HepG2 (cell line): Measurements from ENCODE around the gene HDGFL2. TPM values are rescaled to one million over a fixed set of nuclear protein-coding genes. Genes with fewer than 3 reads are reported as not detected.

ENCODE experiments used
- KLF11 ChIP-seq: IDR thresholded peaks from 2 replicates; pipeline ENCODE4 v1.6.1; 2016; ENCODE audit warnings: missing compliant biosample characterization
- NPAS2 ChIP-seq: sonication (generic); formaldehyde crosslinking; IDR thresholded peaks from 2 replicates; pipeline ENCODE4 v1.8.0; 2022; ENCODE audit warnings: mild to moderate bottlenecking, missing genetic modification reagents, borderline replicate concordance
- ONECUT2 ChIP-seq: sonication (generic); formaldehyde crosslinking; IDR thresholded peaks from 2 replicates; pipeline ENCODE4 v1.4.0; 2020; ENCODE audit warnings: missing genetic modification reagents
- PHF8 ChIP-seq: sonication (generic); formaldehyde crosslinking; IDR thresholded peaks from 2 replicates; pipeline ENCODE4 v1.5.0; 2020; ENCODE audit warnings: missing genetic modification reagents
- POLR2G ChIP-seq: fragments of 200-400 bp; formaldehyde crosslinking; IDR thresholded peaks from 2 replicates; pipeline ENCODE4 v1.6.1; 2018; ENCODE audit warnings: mild to moderate bottlenecking, low read depth, low read length, moderate library complexity
- RFX5 ChIP-seq: IDR thresholded peaks from 2 replicates; pipeline ENCODE4 v1.6.1; 2011; ENCODE audit warnings: low read depth, low read length, improper control_type of control experiment
- SNAPC4 ChIP-seq: sonication (generic); formaldehyde crosslinking; IDR thresholded peaks from 2 replicates; pipeline ENCODE4 v1.4.0; 2020; ENCODE audit warnings: mild to moderate bottlenecking, missing genetic modification reagents
- ZBTB21 ChIP-seq: sonication (generic); formaldehyde crosslinking; IDR thresholded peaks from 2 replicates; pipeline ENCODE4 v1.4.0; 2020; ENCODE audit warnings: missing genetic modification reagents
- ZNF251 ChIP-seq: sonication (generic); formaldehyde crosslinking; IDR thresholded peaks from 2 replicates; pipeline ENCODE4 v1.9.0; 2021; ENCODE audit warnings: mild to moderate bottlenecking, missing genetic modification reagents
- ZNF704 ChIP-seq: sonication (generic); formaldehyde crosslinking; IDR thresholded peaks from 2 replicates; pipeline ENCODE4 v1.8.1; 2023; ENCODE audit warnings: mild to moderate bottlenecking, inconsistent platforms, moderate library complexity, missing genetic modification reagents, borderline replicate concordance
- polyA plus RNA-seq, 8 experiments: library from polyadenylated mRNA; depleted of rRNA in 3 of 8; stranded (reverse) in 7 of 8; unstranded in 1 of 8; fragments of >200 nt; fragmentation: Illumina TruSeq in 4 of 8; extraction: Trizol in 4 of 8; gene quantifications; 2 replicates each; pipeline versions ENCODE4 v1.2.1 to v1.2.3, GENCODE V29; 2011 to 2016; ENCODE audit warnings: low read depth in 4 of 8, missing spikeins in 1 of 8, mixed read lengths in 1 of 8; ENCODE audit not compliant: insufficient read depth in 1 of 8
- total RNA-seq, 5 experiments: library from RNA; depleted of rRNA; stranded (reverse); fragments of >200 nt; fragmentation: Illumina TruSeq; extraction: Trizol; gene quantifications; 2 replicates each; pipeline ENCODE4 v1.2.3, GENCODE V29; 2016; ENCODE audit warnings: low read depth in 1 of 5
- TF ChIP-seq, protein P1 (sequence below): sonication (generic); formaldehyde crosslinking; IDR thresholded peaks from 2 replicates; pipeline ENCODE4 v1.5.1; 2020; ENCODE audit warnings: missing genetic modification reagents, mild to moderate bottlenecking, borderline replicate concordance
- TF ChIP-seq, protein P2 (sequence below): sonication (generic); formaldehyde crosslinking; IDR thresholded peaks from 2 replicates; pipeline ENCODE4 v1.5.0; 2020; ENCODE audit warnings: mild to moderate bottlenecking, missing genetic modification reagents, borderline replicate concordance

Gene HDGFL2
- total and polyA plus RNA-seq, 2 of the 13 experiments (the other 11 are each of a cell fraction or from before 2014, with no cell fraction given): 20.0 to 51.1 TPM

DNA sequence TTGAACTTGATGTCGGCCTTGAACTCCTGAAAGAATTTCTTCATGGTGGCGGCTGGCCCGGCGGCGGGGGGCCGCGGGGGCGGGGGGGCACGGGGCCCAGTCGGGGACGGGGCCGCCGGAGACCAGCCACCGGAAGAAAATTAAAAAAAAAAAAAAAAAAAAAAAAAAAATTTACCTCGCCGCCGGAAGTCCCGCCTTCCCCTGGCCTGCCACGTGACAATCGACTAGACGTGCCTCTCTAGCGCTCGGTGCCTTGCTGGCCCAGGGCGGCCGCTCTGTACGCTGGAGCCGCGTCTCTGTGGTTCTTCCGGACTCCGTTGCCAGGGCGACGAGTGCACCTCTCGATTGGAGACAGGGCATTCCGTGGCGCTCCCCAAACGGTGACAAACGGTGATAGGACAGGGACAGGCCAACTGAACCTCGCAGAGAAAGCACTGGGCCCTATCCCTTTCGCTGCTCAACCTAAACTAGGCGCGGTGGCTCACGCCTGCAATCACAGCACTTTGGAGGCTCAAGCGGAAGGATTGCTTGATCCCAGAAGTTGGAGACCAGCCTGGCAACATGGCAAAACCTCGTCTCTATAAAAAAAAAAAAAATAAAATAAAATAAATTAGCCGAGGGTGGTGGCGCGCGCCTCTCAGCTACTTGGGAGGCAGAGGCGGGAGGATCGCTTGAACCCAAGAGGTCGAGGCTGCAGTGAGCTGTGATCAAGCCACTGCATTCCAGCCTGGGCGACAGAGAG, 14.3 kb upstream of the HDGFL2 start, which contains the start of gene UBXN6 (continued):
- peak; percentile 40; the same call in 1 of the 2 replicates for TF ChIP-seq POLR2G
- peak; percentile 37; the same call in 1 of the 2 replicates for TF ChIP-seq KLF11 (CRISPR knock-in tag)
- no peak for TF ChIP-seq ONECUT2 (CRISPR knock-in tag)
- no peak for TF ChIP-seq ZBTB21 (CRISPR knock-in tag)
- peak; percentile 49; the same call in 1 of the 2 replicates for TF ChIP-seq RFX5
- no peak for TF ChIP-seq ZNF704 (CRISPR knock-in tag)
- peak; percentile 37; the same call in 1 of the 2 replicates for TF ChIP-seq PHF8 (CRISPR knock-in tag)
- no peak for TF ChIP-seq SNAPC4
- TF ChIP-seq ZNF251 (CRISPR knock-in tag): no peak
- TF ChIP-seq, protein P1, sequence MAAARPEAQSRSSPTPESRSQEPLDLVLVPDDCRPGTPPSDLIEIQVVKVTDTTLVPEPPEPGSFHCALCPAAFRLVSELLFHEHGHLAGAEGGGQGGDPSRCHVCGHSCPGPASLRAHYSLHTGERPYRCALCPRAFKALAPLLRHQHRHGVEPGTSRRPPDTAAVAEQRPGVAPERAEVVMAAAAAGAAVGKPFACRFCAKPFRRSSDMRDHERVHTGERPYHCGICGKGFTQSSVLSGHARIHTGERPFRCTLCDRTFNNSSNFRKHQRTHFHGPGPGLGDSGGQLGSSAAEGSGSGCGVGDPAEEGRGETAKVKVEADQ (CRISPR knock-in tag): no peak; the same call in 1 of the 2 replicates
- no peak for TF ChIP-seq NPAS2 (CRISPR knock-in tag)
- TF ChIP-seq, protein P2, sequence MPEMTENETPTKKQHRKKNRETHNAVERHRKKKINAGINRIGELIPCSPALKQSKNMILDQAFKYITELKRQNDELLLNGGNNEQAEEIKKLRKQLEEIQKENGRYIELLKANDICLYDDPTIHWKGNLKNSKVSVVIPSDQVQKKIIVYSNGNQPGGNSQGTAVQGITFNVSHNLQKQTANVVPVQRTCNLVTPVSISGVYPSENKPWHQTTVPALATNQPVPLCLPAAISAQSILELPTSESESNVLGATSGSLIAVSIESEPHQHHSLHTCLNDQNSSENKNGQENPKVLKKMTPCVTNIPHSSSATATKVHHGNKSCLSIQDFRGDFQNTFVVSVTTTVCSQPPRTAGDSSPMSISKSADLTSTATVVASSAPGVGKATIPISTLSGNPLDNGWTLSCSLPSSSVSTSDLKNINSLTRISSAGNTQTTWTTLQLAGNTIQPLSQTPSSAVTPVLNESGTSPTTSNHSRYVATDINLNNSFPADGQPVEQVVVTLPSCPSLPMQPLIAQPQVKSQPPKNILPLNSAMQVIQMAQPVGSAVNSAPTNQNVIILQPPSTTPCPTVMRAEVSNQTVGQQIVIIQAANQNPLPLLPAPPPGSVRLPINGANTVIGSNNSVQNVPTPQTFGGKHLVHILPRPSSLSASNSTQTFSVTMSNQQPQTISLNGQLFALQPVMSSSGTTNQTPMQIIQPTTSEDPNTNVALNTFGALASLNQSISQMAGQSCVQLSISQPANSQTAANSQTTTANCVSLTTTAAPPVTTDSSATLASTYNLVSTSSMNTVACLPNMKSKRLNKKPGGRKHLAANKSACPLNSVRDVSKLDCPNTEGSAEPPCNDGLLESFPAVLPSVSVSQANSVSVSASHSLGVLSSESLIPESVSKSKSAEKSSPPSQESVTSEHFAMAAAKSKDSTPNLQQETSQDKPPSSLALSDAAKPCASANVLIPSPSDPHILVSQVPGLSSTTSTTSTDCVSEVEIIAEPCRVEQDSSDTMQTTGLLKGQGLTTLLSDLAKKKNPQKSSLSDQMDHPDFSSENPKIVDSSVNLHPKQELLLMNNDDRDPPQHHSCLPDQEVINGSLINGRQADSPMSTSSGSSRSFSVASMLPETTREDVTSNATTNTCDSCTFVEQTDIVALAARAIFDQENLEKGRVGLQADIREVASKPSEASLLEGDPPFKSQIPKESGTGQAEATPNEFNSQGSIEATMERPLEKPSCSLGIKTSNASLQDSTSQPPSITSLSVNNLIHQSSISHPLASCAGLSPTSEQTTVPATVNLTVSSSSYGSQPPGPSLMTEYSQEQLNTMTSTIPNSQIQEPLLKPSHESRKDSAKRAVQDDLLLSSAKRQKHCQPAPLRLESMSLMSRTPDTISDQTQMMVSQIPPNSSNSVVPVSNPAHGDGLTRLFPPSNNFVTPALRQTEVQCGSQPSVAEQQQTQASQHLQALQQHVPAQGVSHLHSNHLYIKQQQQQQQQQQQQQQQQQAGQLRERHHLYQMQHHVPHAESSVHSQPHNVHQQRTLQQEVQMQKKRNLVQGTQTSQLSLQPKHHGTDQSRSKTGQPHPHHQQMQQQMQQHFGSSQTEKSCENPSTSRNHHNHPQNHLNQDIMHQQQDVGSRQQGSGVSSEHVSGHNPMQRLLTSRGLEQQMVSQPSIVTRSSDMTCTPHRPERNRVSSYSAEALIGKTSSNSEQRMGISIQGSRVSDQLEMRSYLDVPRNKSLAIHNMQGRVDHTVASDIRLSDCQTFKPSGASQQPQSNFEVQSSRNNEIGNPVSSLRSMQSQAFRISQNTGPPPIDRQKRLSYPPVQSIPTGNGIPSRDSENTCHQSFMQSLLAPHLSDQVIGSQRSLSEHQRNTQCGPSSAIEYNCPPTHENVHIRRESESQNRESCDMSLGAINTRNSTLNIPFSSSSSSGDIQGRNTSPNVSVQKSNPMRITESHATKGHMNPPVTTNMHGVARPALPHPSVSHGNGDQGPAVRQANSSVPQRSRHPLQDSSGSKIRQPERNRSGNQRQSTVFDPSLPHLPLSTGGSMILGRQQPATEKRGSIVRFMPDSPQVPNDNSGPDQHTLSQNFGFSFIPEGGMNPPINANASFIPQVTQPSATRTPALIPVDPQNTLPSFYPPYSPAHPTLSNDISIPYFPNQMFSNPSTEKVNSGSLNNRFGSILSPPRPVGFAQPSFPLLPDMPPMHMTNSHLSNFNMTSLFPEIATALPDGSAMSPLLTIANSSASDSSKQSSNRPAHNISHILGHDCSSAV (CRISPR knock-in tag): no peak
